Neural crest cell (in vitro differentiated cells): ENCODE results near the gene PLXNB3. TPM values are rescaled to one million over a fixed set of nuclear protein-coding genes. Genes with fewer than 3 reads are reported as not detected.

Source experiments
- DNase-seq: peaks from one replicate; pipeline ENCODE4 v3.0.0; 2021; ENCODE audit warnings: low read depth, mixed read lengths, low spot score
- H3K27ac Mint-ChIP-seq: one replicate; pipeline ENCODE4 v1.8.0; 2021; ENCODE audit warnings: mild to moderate bottlenecking, mixed read lengths; ENCODE audit not compliant: unreplicated experiment
- H3K27me3 Mint-ChIP-seq: 2 replicates; pipeline ENCODE4 v1.8.0; 2021; ENCODE audit warnings: low read depth, mild to moderate bottlenecking, mixed read lengths
- H3K36me3 Mint-ChIP-seq: 2 replicates; pipeline ENCODE4 v1.8.0; 2021; ENCODE audit warnings: low read depth, mild to moderate bottlenecking, mixed read lengths
- H3K4me1 Mint-ChIP-seq: 2 replicates; pipeline ENCODE4 v1.8.0; 2021; ENCODE audit warnings: mixed read lengths
- H3K4me3 Mint-ChIP-seq: one replicate; pipeline ENCODE4 v1.8.0; 2021; ENCODE audit warnings: mild to moderate bottlenecking, mixed read lengths
- H3K9me3 Mint-ChIP-seq: 2 replicates; pipeline ENCODE4 v1.8.0; 2021; ENCODE audit warnings: mixed read lengths
- CTCF ChIP-seq: fragments of 200-600 bp; sonication (generic); conservative IDR thresholded peaks from 2 replicates; pipeline ENCODE4 v1.5.0; 2021; ENCODE audit warnings: antibody characterized with exemption, mild to moderate bottlenecking
- total RNA-seq: library from RNA; stranded (reverse); gene quantifications from 2 replicates; pipeline ENCODE4 v1.2.1, GENCODE V29; 2021

PLXNB3 gene
- total RNA-seq, 1 donor from 2014 or later: 15.7 TPM

- Mint-ChIP-seq H3K4me3 (no peak overlapping the region), H3K36me3 (peaks cover 18% of the 10 kb centered on the region), H3K4me1 (peaks cover 17% of the 10 kb centered on the region), H3K9me3 (peaks cover 16% of the 10 kb centered on the region), H3K27ac (no peak overlapping the region), H3K27me3 (no peaks in the 10 kb centered on the region)
- DNase-seq: no peak
- TF ChIP-seq CTCF: no peak
Measured at GRCh38 chrX:153731117-153731844, 32.8 kb upstream of the PLXNB3 start.

GRCh38 chrX:153731845-153732215 is 32.2 kb upstream of the PLXNB3 start:
- peaks cover 18% of the 10 kb centered on the region for H3K36me3 Mint-ChIP-seq
- no peak overlapping the region for H3K4me3 Mint-ChIP-seq
- no peak overlapping the region for H3K27ac Mint-ChIP-seq
- no peaks in the 10 kb centered on the region for H3K27me3 Mint-ChIP-seq
- DNase-seq: no peak
- peaks cover 16% of the 10 kb centered on the region for H3K9me3 Mint-ChIP-seq
- peaks cover 16% of the 10 kb centered on the region for H3K4me1 Mint-ChIP-seq
- no peak for TF ChIP-seq CTCF

- Mint-ChIP-seq H3K4me3 (no peak overlapping the region), H3K4me1 (peaks cover 11% of the 10 kb centered on the region), H3K9me3 (peaks cover 16% of the 10 kb centered on the region), H3K27ac (no peak overlapping the region), H3K27me3 (no peaks in the 10 kb centered on the region), H3K36me3 (peaks cover 18% of the 10 kb centered on the region)
- DNase-seq: no peak
- TF ChIP-seq CTCF: no peak
Measured at GRCh38 chrX:153732401-153732800, 31.6 kb upstream of the PLXNB3 start.

- DNase-seq: no peak
- Mint-ChIP-seq H3K27ac (no peak overlapping the region), H3K36me3 (peaks cover 18% of the 10 kb centered on the region), H3K4me3 (no peak overlapping the region), H3K9me3 (peaks cover 16% of the 10 kb centered on the region), H3K4me1 (peaks cover 4% of the 10 kb centered on the region), H3K27me3 (no peaks in the 10 kb centered on the region)
- no peak for TF ChIP-seq CTCF
Measured at GRCh38 chrX:153733651-153734240, 30.3 kb upstream of the PLXNB3 start.

- Mint-ChIP-seq H3K9me3 (peaks cover 16% of the 10 kb centered on the region), H3K36me3 (peaks cover 18% of the 10 kb centered on the region), H3K27me3 (no peaks in the 10 kb centered on the region), H3K4me1 (peaks cover 4% of the 10 kb centered on the region), H3K27ac (no peak overlapping the region), H3K4me3 (no peak overlapping the region)
- TF ChIP-seq CTCF: no peak
- DNase-seq: no peak
Measured at GRCh38 chrX:153734871-153735270, 29.2 kb upstream of the PLXNB3 start.
